C1 segment of cervical spinal cord (tissue), 14 donors: ENCODE measurements around the gene ZNF512B.
"Not testable (repeated sequence)": the region's sequence is repeated elsewhere in the genome, so short reads cannot be mapped to it uniquely, and the experiment has no call there.

Experiments used
- DNase-seq, 14 donors: peaks; one replicate each; lab custom pipeline; 2025; lab: John Stamatoyannopoulos, UW

The ZNF512B gene

GRCh38 chr20:63962426-63963347, 7.0 kb downstream of the ZNF512B start:
- no peak for DNase-seq

GRCh38 chr20:63961664-63962425, 7.9 kb downstream of the ZNF512B start:
- no peak for DNase-seq

DNA sequence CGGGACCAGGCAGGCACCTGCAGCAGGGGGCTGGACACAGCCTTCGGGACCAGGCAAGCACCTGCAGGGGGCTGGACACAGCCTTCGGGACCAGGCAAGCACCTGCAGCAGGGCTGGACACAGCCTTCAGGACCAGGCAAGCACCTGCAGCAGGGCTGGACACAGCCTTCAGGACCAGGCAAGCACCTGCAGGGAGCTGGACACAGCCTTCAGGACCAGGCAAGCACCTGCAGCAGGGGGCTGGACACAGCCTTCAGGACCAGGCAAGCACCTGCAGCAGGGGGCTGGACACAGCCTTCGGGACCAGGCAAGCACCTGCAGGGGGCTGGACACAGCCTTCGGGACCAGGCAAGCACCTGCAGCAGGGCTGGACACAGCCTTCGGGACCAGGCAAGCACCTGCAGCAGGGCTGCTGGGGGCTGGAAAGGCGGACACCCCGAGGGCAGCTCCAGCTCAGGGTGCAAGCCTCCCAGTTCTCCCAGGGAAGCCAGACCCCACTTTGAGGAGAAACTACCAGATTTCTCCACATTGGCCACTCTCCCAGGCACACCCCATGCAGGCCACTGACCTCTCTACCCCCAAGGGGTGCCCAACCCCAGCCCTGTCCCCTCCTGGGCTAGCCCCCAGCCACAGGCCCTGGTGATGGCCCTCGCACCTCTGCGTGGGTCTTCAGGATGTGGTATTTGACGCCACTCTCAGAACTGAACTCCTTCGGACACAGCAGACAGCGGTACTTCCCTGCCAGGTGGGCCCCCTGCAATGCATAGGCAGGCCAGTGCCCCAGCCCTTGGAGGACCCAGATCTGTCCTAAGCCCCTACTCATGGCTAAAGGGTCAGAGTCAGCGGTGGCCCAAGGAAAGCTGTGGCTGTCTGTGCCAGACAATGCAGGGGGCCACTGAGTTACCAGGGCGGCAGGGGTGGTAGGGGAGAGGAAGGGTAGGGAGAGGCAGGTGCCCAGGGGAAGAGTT, 8.8 kb downstream of the ZNF512B start:
- DNase-seq: not testable (repeated sequence)

DNA sequence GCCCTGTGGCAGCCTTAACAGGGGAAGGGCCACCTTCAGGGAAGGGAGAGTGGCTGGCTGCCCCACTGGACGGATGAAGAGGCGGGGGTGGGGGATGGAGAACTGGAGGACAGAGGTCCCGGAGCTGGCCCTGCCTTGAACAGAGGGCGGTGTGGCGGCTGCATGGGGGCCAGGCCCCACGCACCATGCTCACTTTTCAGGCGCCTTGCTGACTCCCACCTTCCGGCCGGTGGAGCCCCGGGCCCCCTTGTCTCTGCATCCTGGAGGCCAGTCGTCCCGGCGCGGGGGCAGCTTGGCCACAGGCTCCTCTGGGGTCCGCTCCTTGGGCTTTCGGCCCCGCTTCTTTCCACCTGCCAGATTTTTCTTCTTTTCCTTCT, 10.0 kb downstream of the ZNF512B start:
- DNase-seq: no peak

GRCh38 chr20:63958964-63959698, 10.6 kb downstream of the ZNF512B start:
- no peak for DNase-seq

GRCh38 chr20:63958471-63958870, 11.3 kb downstream of the ZNF512B start:
- DNase-seq: no peak

GRCh38 chr20:63957690-63958441, 11.9 kb downstream of the ZNF512B start:
- no peak for DNase-seq

DNA sequence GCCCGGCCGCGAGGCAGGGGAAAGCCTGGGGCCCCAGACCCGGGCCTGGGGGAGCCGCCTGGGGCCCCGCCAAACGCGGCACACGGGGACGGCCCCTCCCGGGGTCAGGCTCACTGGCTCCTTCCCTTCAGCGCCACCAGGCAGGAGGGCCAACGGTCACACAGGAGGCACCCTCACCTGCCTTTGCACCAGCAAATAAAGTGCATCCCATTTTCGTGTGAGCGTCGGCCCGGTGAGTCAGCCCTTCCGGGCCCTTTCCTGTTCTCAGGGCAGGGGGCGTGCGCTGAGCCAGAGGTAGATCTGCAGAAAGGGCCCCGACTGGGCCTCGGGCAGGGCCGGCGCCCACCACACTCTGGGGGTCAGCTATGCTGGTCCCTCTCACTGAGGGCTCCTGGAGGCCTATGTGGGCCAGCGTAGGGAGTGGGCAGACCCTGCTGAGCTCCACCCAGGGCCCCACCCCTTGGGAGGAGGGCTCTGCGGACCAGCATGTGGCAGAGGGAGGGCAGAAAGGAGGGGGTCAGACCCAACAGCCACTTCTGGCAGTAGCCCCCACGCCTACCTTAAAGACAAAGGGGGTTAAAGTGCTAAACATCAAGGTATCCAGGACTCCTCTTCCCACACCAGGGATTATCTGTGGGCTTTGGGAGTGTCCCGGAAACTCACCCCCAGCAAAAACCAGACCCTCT, 12.6 kb downstream of the ZNF512B start:
- peak in 8 of 14 donors; percentile 16 to 66 (median 36) for DNase-seq

DNA sequence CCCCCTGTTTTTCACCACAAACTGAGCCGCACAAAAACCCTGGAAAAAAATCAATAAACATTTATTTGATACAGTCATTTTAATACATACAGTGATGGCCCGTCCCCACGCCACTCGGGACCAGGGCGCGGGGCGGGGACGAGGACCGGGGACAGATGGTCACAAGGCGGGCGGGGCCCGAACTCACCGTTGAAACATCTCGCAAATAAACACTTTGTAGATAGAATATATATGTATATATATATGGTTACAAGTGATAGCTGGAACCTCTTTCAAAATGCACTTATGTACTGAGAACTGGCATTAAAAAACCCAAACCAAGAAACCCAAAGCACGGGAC, 13.1 kb downstream of the ZNF512B start:
- DNase-seq: peak in 1 of 14 donors; percentile 69

GRCh38 chr20:63955827-63956663, 13.7 kb downstream of the ZNF512B start, which contains the start of gene UCKL1:
Gene UCKL1 (minus strand): TSS chr20:63956416. CDS start chr20:63956372, 44 bp downstream.
- peak in 13 of 14 donors; percentile 44 to 88 (median 80) for DNase-seq

DNA sequence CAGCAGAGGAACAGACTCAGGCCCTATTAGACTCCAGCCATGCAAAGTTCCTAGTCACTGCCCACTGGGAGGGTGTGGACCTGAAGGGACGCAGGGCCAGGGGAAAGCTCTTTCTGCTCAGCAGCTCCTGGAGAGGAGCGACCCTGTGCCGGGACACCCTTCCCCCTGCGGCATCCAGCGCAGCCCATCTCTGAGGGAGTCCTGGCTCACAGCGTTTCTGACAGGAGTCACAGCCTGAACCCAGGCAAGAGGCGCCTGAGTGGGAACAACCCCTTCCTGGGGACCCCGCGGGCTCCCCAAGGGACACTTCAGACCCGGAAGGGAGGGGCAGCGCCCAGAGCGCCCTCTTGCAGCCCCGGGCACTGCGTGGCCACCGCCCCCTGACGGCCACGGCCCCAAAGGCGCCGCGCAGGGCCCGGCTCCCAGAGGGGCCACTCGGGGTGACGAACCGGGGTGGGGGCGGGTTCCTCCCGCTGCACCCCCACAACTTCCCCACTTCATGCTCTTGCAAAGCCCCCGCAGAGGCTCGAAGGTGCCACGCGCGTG, 14.4 kb downstream of the ZNF512B start:
- peak in 7 of 14 donors; percentile 59 to 74 (median 69) for DNase-seq

DNA sequence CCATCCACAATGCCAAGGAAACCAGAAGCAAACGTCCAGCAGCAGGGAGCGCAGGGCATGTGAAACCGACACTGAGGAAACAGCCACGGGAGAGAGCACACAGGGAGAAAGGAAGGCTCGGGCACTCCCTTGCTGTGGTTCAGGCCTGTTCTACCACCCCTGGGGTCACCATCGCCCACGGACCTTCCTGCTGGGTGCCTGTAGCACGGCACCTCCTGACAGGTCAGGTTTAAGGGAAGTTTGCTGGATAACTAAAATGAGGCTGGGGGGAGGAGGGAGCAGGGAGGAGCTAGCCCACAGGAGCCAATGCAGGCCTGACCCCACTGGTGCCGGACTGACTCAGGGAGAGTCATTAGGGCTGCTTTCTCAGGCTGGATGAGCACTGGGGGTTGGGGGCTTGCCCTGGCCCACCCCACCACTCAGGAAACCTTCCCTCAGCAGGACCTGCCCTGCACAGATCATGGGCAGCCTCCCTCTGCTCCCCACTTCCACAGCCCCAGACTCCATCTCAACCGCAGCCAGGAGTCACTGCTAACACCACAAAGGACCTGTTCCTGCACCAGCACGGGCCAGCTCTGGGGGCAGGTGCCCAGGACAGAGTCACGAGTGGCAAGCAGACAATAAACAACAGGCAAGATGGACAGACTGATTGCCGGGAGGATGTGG, 15.8 kb downstream of the ZNF512B start:
- DNase-seq: no peak

- DNase-seq: no peak
Observed at GRCh38 chr20:63952769-63953168, 17.0 kb downstream of the ZNF512B start.

- DNase-seq: no peak
Observed at GRCh38 chr20:63952210-63952535, 17.6 kb downstream of the ZNF512B start.

DNA sequence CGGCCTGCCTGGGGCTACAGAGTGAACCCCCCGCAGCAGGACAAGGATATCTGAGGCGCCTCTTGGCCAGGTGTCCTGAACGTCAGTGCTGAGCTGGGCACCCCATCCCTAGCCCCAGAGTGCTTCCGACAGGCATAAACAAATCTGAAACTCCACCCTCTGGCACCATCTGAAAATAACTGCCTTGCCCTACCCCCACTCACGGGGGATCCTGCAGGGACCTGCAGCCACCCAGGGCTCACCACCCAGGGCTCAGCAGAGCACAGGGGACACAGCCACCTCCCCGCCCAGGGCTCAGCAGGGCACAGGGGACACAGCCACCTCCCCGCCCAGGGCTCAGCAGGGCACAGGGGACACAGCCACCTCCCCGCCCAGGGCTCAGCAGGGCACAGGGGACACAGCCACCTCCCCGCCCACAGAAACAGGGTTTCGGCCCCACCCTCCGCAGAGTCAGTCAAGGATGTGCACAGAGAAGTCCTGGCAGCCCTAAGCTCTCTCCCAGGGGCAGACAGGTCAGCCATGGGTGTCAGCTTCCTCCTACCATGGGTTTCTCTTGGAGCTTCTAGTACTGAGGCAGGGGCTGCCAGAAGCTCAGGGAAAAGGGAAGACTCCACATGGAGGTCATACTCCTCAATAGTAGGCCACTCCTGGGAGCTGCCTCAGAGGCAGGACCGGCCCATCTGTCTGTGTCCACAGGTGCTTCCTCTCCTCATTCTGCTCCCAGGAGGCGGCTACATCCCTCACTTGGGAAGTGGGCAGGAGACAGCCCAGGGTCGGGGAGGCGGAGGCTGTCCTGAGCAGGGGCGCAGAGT, 18.1 kb downstream of the ZNF512B start:
- DNase-seq: peak in 1 of 14 donors; percentile 72

DNA sequence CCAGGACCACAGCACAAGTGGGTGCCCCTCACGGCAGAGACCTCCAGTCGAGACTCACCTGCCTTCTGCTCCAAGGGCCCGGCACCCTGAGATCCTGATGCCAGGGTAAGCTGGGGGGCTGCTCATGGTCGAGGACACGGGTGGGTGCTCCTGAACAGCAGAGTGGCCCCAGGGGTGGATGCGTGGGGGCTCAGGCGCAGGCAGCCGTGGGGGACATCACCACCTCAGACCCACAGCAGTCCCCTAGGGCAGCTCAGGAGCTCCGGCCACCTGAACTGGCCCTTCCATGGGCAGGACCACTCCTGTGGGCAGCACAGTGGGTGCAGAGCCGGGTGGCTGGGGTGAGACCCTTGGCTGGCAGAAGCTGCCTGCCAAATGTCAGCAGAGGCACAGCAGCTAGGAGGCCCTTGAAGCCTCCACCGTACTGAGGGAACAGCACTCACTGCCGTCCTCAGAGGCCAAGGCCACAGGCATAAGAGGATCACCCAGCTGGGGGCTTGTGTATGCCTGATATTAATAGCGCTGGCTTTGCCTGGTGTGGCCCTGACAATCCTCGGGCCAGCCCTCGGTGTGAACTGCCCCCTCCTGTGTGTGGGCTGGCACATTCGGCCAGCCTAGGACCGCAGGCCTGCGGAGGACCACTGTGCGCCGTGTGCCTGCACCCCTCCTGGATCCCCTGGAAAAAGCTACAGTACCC, 18.9 kb downstream of the ZNF512B start:
- peak in 1 of 14 donors; percentile 72 for DNase-seq
